Gastroesophageal sphincter (tissue), 3 donors: ENCODE results near the gene ZBTB20.

Source experiments
- CTCF ChIP-seq, 4 experiments: fragments of 200-600 bp in 2 of 4; fragments of 450-650 bp in 2 of 4; sonication (generic) in 1 of 4; IDR thresholded peaks; one replicate each; pipeline ENCODE4 v1.5.1; 2017 to 2019; ENCODE audit warnings: antibody characterized with exemption in 4 of 4, mild to moderate bottlenecking in 2 of 4, moderate library complexity in 2 of 4
- EP300 ChIP-seq: sonication (generic); formaldehyde crosslinking; IDR thresholded peaks from one replicate; pipeline ENCODE4 v1.6.1; 2017; ENCODE audit warnings: antibody characterized with exemption, mild to moderate bottlenecking
- POLR2A ChIP-seq, 2 donors: fragments of 450-650 bp; IDR thresholded peaks; one replicate each; pipeline ENCODE4 v1.6.1; 2017; ENCODE audit warnings: antibody characterized with exemption in 2 of 2, mild to moderate bottlenecking in 2 of 2, moderate library complexity in 1 of 2
- POLR2AphosphoS5 ChIP-seq: sonication (generic); formaldehyde crosslinking; IDR thresholded peaks from one replicate; pipeline ENCODE4 v1.6.1; 2017; ENCODE audit warnings: antibody characterized with exemption

- no peak for TF ChIP-seq POLR2A (IDR thresholded peaks at IDR 0.05)
- no peak for TF ChIP-seq CTCF (IDR thresholded peaks at IDR 0.05)
- no peak for TF ChIP-seq POLR2AphosphoS5
- TF ChIP-seq EP300: no peak
Measured at GRCh38 chr3:114597871-114598270, 549.2 kb downstream of the ZBTB20 start.
